HEK293 (cell line): ENCODE results near the gene ESPNL.
A peak's percentile ranks its signal among the peaks of the same experiment; 100 is the strongest.

Source experiments
- CTCF ChIA-PET: fragments of 350-600 bp; formaldehyde crosslinking; extraction: SDS; loops from one replicate; lab custom pipeline; 2021; ENCODE audit warnings: antibody characterized with exemption; lab: Yijun Ruan, JAX
- POLR2A ChIA-PET: fragments of 300-600 bp; formaldehyde crosslinking; extraction: SDS; loops from one replicate; lab custom pipeline; 2020; ENCODE audit warnings: antibody characterized with exemption, inconsistent platforms; lab: Yijun Ruan, JAX
- H3K27ac ChIP-seq: fragments of 200-500 bp; sonication (Bioruptor generic); 2 replicates; pipeline ENCODE4 v1.5.1; 2014; ENCODE audit warnings: low read depth, low read length, control low read depth, inconsistent platforms; ENCODE audit errors: extremely low read depth
- H3K36me3 ChIP-seq, 2 experiments: fragments of 200-500 bp in 1 of 2; sonication (Bioruptor generic) in 1 of 2; 1 replicate in 1 of 2; 2 replicates in 1 of 2; pipeline ENCODE4 v1.5.1; 2014 to 2017; ENCODE audit warnings: inconsistent platforms in 2 of 2, low read length in 2 of 2; ENCODE audit not compliant: control insufficient read depth in 2 of 2, insufficient read depth in 1 of 2
- H3K4me1 ChIP-seq: fragments of 200-500 bp; sonication (Bioruptor generic); 2 replicates; pipeline ENCODE4 v1.5.1; 2014; ENCODE audit warnings: mild to moderate bottlenecking, low read length, inconsistent platforms; ENCODE audit not compliant: control insufficient read depth, insufficient read depth
- H3K4me3 ChIP-seq: 2 replicates; pipeline ENCODE4 v1.5.1; 2011; ENCODE audit warnings: low read depth, mild to moderate bottlenecking, control low read depth, low read length, moderate library complexity
- H3K9me3 ChIP-seq: fragments of 200-500 bp; sonication (Bioruptor generic); 2 replicates; pipeline ENCODE4 v1.5.1; 2014; ENCODE audit warnings: low read depth, low read length, inconsistent platforms; ENCODE audit not compliant: control insufficient read depth, insufficient read depth
- GLI4 ChIP-seq: fragments of 450-650 bp; formaldehyde crosslinking; IDR thresholded peaks from 2 replicates; pipeline ENCODE4 v1.5.1; 2016; ENCODE audit warnings: missing biosample characterization, missing genetic modification characterization
- GLIS1 ChIP-seq: fragments of 450-650 bp; formaldehyde crosslinking; IDR thresholded peaks from 2 replicates; pipeline ENCODE4 v1.5.1; 2016; ENCODE audit warnings: missing biosample characterization, missing genetic modification characterization
- OVOL3 ChIP-seq: fragments of 450-650 bp; formaldehyde crosslinking; IDR thresholded peaks from 2 replicates; pipeline ENCODE4 v1.5.1; 2016; ENCODE audit warnings: missing biosample characterization, missing genetic modification characterization
- RBAK ChIP-seq: fragments of 450-650 bp; formaldehyde crosslinking; IDR thresholded peaks from 2 replicates; pipeline ENCODE4 v1.5.1; 2016; ENCODE audit warnings: missing biosample characterization, missing genetic modification characterization
- SP7 ChIP-seq: fragments of 450-650 bp; formaldehyde crosslinking; IDR thresholded peaks from 2 replicates; pipeline ENCODE4 v1.5.1; 2016; ENCODE audit warnings: missing biosample characterization, missing genetic modification characterization
- ZBTB48 ChIP-seq: fragments of 450-650 bp; formaldehyde crosslinking; IDR thresholded peaks from 2 replicates; pipeline ENCODE4 v1.5.1; 2016; ENCODE audit warnings: missing biosample characterization, missing genetic modification characterization
- ZFHX2 ChIP-seq: fragments of 450-650 bp; formaldehyde crosslinking; conservative IDR thresholded peaks from 2 replicates; pipeline ENCODE4 v1.5.1; 2016; ENCODE audit warnings: missing biosample characterization, missing genetic modification characterization
- ZFP3 ChIP-seq: fragments of 450-650 bp; formaldehyde crosslinking; IDR thresholded peaks from 2 replicates; pipeline ENCODE4 v1.5.1; 2016; ENCODE audit warnings: low read depth, missing biosample characterization, missing genetic modification characterization
- ZNF133 ChIP-seq: fragments of 450-650 bp; formaldehyde crosslinking; IDR thresholded peaks from 2 replicates; pipeline ENCODE4 v1.5.1; 2016; ENCODE audit warnings: missing biosample characterization, missing genetic modification characterization
- ZNF221 ChIP-seq: fragments of 450-650 bp; formaldehyde crosslinking; IDR thresholded peaks from 2 replicates; pipeline ENCODE4 v1.5.1; 2017; ENCODE audit warnings: missing biosample characterization, missing genetic modification characterization, borderline replicate concordance
- ZNF266 ChIP-seq: fragments of 450-650 bp; formaldehyde crosslinking; IDR thresholded peaks from 2 replicates; pipeline ENCODE4 v1.5.1; 2016; ENCODE audit warnings: missing biosample characterization, missing genetic modification characterization, low read depth
- ZNF423 ChIP-seq: fragments of 450-650 bp; formaldehyde crosslinking; IDR thresholded peaks from 2 replicates; pipeline ENCODE4 v1.5.1; 2016; ENCODE audit warnings: missing biosample characterization, missing genetic modification characterization
- ZNF473 ChIP-seq: fragments of 450-650 bp; formaldehyde crosslinking; IDR thresholded peaks from 2 replicates; pipeline ENCODE4 v1.5.1; 2017; ENCODE audit warnings: missing biosample characterization, missing genetic modification characterization
- ZNF501 ChIP-seq: fragments of 450-650 bp; formaldehyde crosslinking; IDR thresholded peaks from 2 replicates; pipeline ENCODE4 v1.5.1; 2016; ENCODE audit warnings: missing biosample characterization, missing genetic modification characterization
- ZNF518A ChIP-seq: fragments of 450-650 bp; formaldehyde crosslinking; conservative IDR thresholded peaks from 2 replicates; pipeline ENCODE4 v1.5.1; 2016; ENCODE audit warnings: low read depth, missing biosample characterization, missing genetic modification characterization
- ZNF600 ChIP-seq: fragments of 450-650 bp; formaldehyde crosslinking; IDR thresholded peaks from 2 replicates; pipeline ENCODE4 v1.5.1; 2016; ENCODE audit warnings: missing biosample characterization, missing genetic modification characterization
- ZNF624 ChIP-seq: fragments of 450-650 bp; formaldehyde crosslinking; IDR thresholded peaks from 2 replicates; pipeline ENCODE4 v1.5.1; 2017; ENCODE audit warnings: missing biosample characterization, missing genetic modification characterization
- ZNF704 ChIP-seq: fragments of 450-650 bp; formaldehyde crosslinking; IDR thresholded peaks from 2 replicates; pipeline ENCODE4 v1.5.1; 2016; ENCODE audit warnings: missing biosample characterization, missing genetic modification characterization
- ZNF747 ChIP-seq: fragments of 450-650 bp; formaldehyde crosslinking; IDR thresholded peaks from 2 replicates; pipeline ENCODE4 v1.5.1; 2016; ENCODE audit warnings: missing biosample characterization, missing genetic modification characterization
- TF ChIP-seq, protein P1 (sequence below): fragments of 450-650 bp; formaldehyde crosslinking; IDR thresholded peaks from 2 replicates; pipeline ENCODE4 v1.5.1; 2017; ENCODE audit warnings: missing biosample characterization, mild to moderate bottlenecking, missing genetic modification characterization, moderate library complexity
- TF ChIP-seq, protein P2 (sequence below): fragments of 450-650 bp; formaldehyde crosslinking; IDR thresholded peaks from 2 replicates; pipeline ENCODE4 v1.5.1; 2016; ENCODE audit warnings: missing biosample characterization, missing genetic modification characterization

ESPNL gene

GRCh38 chr2:238097988-238098871, 1.9 kb upstream of the ESPNL start (continued):
- TF ChIP-seq GLIS1 (tag by site-specific recombination) (peak; percentile 44; the same call in 1 of the 2 replicates), ZNF423 (tag by site-specific recombination) (no peak), GLI4 (tag by site-specific recombination) (no peak), ZNF600 (peak; percentile 10; the same call in 1 of the 2 replicates)

GRCh38 chr2:238098901-238099713, 1.0 kb upstream of the ESPNL start:
- Histone ChIP-seq H3K9me3 (no peaks in the 10 kb centered on the region), H3K4me1 (no peaks in the 10 kb centered on the region), H3K4me3 (no peak overlapping the region), H3K36me3 (peaks cover 0 to 6% of the 10 kb centered on the region in 2 experiments; a peak in 1 of 3 replicates), H3K27ac (no peak overlapping the region)
- POLR2A ChIA-PET: interaction anchor here (0.5 to 2.1 kb wide), 4 partner anchors 21 to 231 kb away, joined by 4 to 12 read pairs (median 5); partner anchors contain the start of gene SCLY
- CTCF ChIA-PET: interaction anchor here (0.5 to 0.7 kb wide), 5 partner anchors 9 to 589 kb away, joined by 3 to 5 read pairs (median 3); no protein-coding TSS in a partner anchor
- TF ChIP-seq ZNF266 (no peak), ZNF518A (tag by site-specific recombination) (no peak), RBAK (tag by site-specific recombination) (no peak), ZNF501 (tag by site-specific recombination) (no peak), ZBTB48 (tag by site-specific recombination) (no peak), ZNF704 (no peak), SP7 (0 out of 2 replicates have a peak, but pooled peaks have one; percentile 14)
- TF ChIP-seq, all 188 proteins: peak for 1

GRCh38 chr2:238099714-238100048, 459 bp upstream of the ESPNL start:
- TF ChIP-seq OVOL3 (tag by site-specific recombination) (no peak), ZNF133 (tag by site-specific recombination) (no peak), ZNF221 (no peak), ZNF624 (tag by site-specific recombination) (no peak), ZNF747 (tag by site-specific recombination) (no peak), ZNF423 (tag by site-specific recombination) (no peak), ZNF473 (tag by site-specific recombination) (no peak), ZFHX2 (tag by site-specific recombination) (no peak), GLI4 (tag by site-specific recombination) (no peak), ZFP3 (tag by site-specific recombination) (no peak)
- TF ChIP-seq, protein P1, sequence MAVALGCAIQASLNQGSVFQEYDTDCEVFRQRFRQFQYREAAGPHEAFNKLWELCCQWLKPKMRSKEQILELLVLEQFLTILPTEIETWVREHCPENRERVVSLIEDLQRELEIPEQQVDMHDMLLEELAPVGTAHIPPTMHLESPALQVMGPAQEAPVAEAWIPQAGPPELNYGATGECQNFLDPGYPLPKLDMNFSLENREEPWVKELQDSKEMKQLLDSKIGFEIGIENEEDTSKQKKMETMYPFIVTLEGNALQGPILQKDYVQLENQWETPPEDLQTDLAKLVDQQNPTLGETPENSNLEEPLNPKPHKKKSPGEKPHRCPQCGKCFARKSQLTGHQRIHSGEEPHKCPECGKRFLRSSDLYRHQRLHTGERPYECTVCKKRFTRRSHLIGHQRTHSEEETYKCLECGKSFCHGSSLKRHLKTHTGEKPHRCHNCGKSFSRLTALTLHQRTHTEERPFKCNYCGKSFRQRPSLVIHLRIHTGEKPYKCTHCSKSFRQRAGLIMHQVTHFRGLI (tag by site-specific recombination): no peak
- TF ChIP-seq, protein P2, sequence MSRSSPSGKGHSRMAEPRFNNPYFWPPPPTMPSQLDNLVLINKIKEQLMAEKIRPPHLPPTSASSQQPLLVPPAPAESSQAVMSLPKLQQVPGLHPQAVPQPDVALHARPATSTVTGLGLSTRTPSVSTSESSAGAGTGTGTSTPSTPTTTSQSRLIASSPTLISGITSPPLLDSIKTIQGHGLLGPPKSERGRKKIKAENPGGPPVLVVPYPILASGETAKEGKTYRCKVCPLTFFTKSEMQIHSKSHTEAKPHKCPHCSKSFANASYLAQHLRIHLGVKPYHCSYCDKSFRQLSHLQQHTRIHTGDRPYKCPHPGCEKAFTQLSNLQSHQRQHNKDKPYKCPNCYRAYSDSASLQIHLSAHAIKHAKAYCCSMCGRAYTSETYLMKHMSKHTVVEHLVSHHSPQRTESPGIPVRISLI: no peak
- ChIA-PET CTCF (interaction anchor here (0.7 kb wide), 1 partner anchor 149 kb away, joined by 3 read pairs; no protein-coding TSS in a partner anchor), POLR2A (interaction anchor here (2.1 kb wide), 1 partner anchor 39 kb away, joined by 12 read pairs; the partner anchor contains the start of gene SCLY)
- H3K9me3 ChIP-seq: no peaks in the 10 kb centered on the region
- H3K27ac ChIP-seq: no peak overlapping the region
- H3K36me3 ChIP-seq: peaks cover 0 to 3% of the 10 kb centered on the region in 2 experiments; a peak in 1 of 3 replicates
- H3K4me1 ChIP-seq: no peaks in the 10 kb centered on the region
- no peak overlapping the region for H3K4me3 ChIP-seq
